ENCODE results near the gene SELENOO. TPM values are rescaled to one million over a fixed set of nuclear protein-coding genes. Genes with fewer than 3 reads are reported as not detected.
A peak's percentile ranks its signal among the peaks of the same experiment; 100 is the strongest.

The SELENOO gene
- total RNA-seq, 4 donors from 2014 or later, result 36.1 to 66.6 (median 44.8) TPM

- Histone ChIP-seq H3K36me3 (peaks cover 0 to 71% (median 7%) of the 10 kb centered on the region in 3 donors), H3K9me3 (no peaks in the 10 kb centered on the region), H3K4me1 (peaks cover 0 to 20% (median 11%) of the 10 kb centered on the region in 4 donors), H3K4me3 (no peak overlapping the region), H3K27ac (no peak overlapping the region), H3K27me3 (no peaks in the 10 kb centered on the region)
- WGBS, 2 donors, result 70 to 75% methylated on average over 9 of the region's 11 CpGs
- no peak for DNase-seq (ENCODE audit: low spot score in 2 of 2)
- TF ChIP-seq EP300 (IDR thresholded peaks at IDR 0.05) (no peak), CTCF (IDR thresholded peaks at IDR 0.05) (peak in 1 of 5 experiments; percentile 12)
Measured at GRCh38 chr22:50236731-50237409, 36.1 kb downstream of the SELENOO start.

- TF ChIP-seq EP300 (IDR thresholded peaks at IDR 0.05), result no peak
- TF ChIP-seq POLR2A (IDR thresholded peaks at IDR 0.05), result no peak
- TF ChIP-seq CTCF (IDR thresholded peaks at IDR 0.05), result no peak
- no peak overlapping the region for H3K4me3 ChIP-seq
- WGBS, 2 donors, result 82 to 87% methylated on average over 9 of the region's 9 CpGs
- H3K4me1 ChIP-seq, result peaks cover 0 to 38% (median 29%) of the 10 kb centered on the region in 4 donors
- H3K36me3 ChIP-seq, result peaks cover 0 to 52% (median 7%) of the 10 kb centered on the region in 3 donors
- no peak overlapping the region for H3K27ac ChIP-seq
- DNase-seq (ENCODE audit: low spot score in 2 of 2), result no peak
- no peaks in the 10 kb centered on the region for H3K9me3 ChIP-seq
- H3K27me3 ChIP-seq, result no peaks in the 10 kb centered on the region
Measured at GRCh38 chr22:50238755-50239154, 37.9 kb downstream of the SELENOO start.

- 54 to 60% methylated on average over 14 of the region's 14 CpGs for WGBS, 2 donors
- Histone ChIP-seq H3K9me3 (no peaks in the 10 kb centered on the region), H3K27ac (no peak overlapping the region), H3K4me3 (peak overlapping the region in 3 of 4 donors; percentile 5 to 95 (median 19)), H3K4me1 (peaks cover 0 to 62% (median 40%) of the 10 kb centered on the region in 4 donors), H3K36me3 (peaks cover 0 to 50% (median 7%) of the 10 kb centered on the region in 3 donors), H3K27me3 (no peaks in the 10 kb centered on the region)
- no peak for DNase-seq (ENCODE audit: low spot score in 2 of 2)
- no peak for TF ChIP-seq EP300 (IDR thresholded peaks at IDR 0.05)
- TF ChIP-seq CTCF (IDR thresholded peaks at IDR 0.05), result no peak
- no peak for TF ChIP-seq POLR2A (IDR thresholded peaks at IDR 0.05)
Measured at GRCh38 chr22:50242406-50242949, 41.7 kb downstream of the SELENOO start.

GRCh38 chr22:50243685-50244419 lies 43.0 kb downstream of the SELENOO start:
- Histone ChIP-seq H3K4me1 (peaks cover 0 to 74% (median 40%) of the 10 kb centered on the region in 4 donors), H3K9me3 (no peaks in the 10 kb centered on the region), H3K27ac (peak overlapping the region in 3 of 4 donors; percentile 91 to 95 (median 91)), H3K27me3 (no peaks in the 10 kb centered on the region), H3K4me3 (peak overlapping the region; percentile 53 to 95 (median 70)), H3K36me3 (peaks cover 0 to 45% (median 7%) of the 10 kb centered on the region in 3 donors)
- TF ChIP-seq POLR2A (IDR thresholded peaks at IDR 0.05) (no peak), EP300 (IDR thresholded peaks at IDR 0.05) (no peak)
- 24 to 29% methylated on average over 22 to 24 of the region's 27 CpGs for WGBS, 2 donors
- no peak for DNase-seq (ENCODE audit: low spot score in 2 of 2)

- peaks cover 0 to 81% (median 41%) of the 10 kb centered on the region in 4 donors for H3K4me1 ChIP-seq
- peaks cover 0 to 37% (median 7%) of the 10 kb centered on the region in 3 donors for H3K36me3 ChIP-seq
- H3K27ac ChIP-seq, result peak within 1 kb of the TSS; percentile 58 to 95 (median 91)
- peak within 1 kb of the TSS; percentile 53 to 95 (median 70) for H3K4me3 ChIP-seq
- peak; percentile 89 to 91 for DNase-seq (ENCODE audit: low spot score in 2 of 2)
- WGBS, 2 donors, result 0% methylated on average over 39 to 56 of the region's 76 CpGs
- TF ChIP-seq EP300 (IDR thresholded peaks at IDR 0.05), result peak; percentile 92 to 97
- TF ChIP-seq POLR2A (IDR thresholded peaks at IDR 0.05), result peak; percentile 63 to 71
- TF ChIP-seq CTCF (IDR thresholded peaks at IDR 0.05), result peak in 3 of 5 experiments; percentile 10 to 70 (median 57)
- H3K27me3 ChIP-seq, result no peaks in the 10 kb centered on the region
- no peaks in the 10 kb centered on the region for H3K9me3 ChIP-seq
Measured at GRCh38 chr22:50244420-50245213, 43.8 kb downstream of the SELENOO start, which contains the start of gene TUBGCP6. TUBGCP6 (minus strand) TSS chr22:50245023; CDS start chr22:50244459, 564 bp downstream.

Measured in tibial nerve (tissue), 4 donors.